ENCODE measurements around the gene XRCC1.

Gene XRCC1

GRCh38 chr19:43597876-43598275 is 22.5 kb upstream of the XRCC1 start:
- H3K27me3 ChIP-seq = no peaks in the 10 kb centered on the region
- no peak for TF ChIP-seq CTCF (IDR thresholded peaks at IDR 0.05)
- no peak for DNase-seq
- no peak overlapping the region for H3K4me3 ChIP-seq
- H3K27ac ChIP-seq = no peak overlapping the region
- peaks cover 13 to 47% (median 39%) of the 10 kb centered on the region in 3 donors for H3K36me3 ChIP-seq
- intact Hi-C loops (cut with DNase I; ENCODE audit: low total_unique reads) = loop anchor here (5.0 kb wide), 1 partner anchor 71 kb away; the partner anchor contains the start of gene ETHE1
- peaks cover 0 to 47% (median 38%) of the 10 kb centered on the region in 4 donors for H3K4me1 ChIP-seq
- no peaks in the 10 kb centered on the region for H3K9me3 ChIP-seq

GRCh38 chr19:43596842-43597461 is 21.6 kb upstream of the XRCC1 start:
- TF ChIP-seq CTCF (IDR thresholded peaks at IDR 0.05) = no peak
- H3K27ac ChIP-seq = peak overlapping the region; percentile 93 to 96
- H3K36me3 ChIP-seq = peaks cover 22 to 56% (median 48%) of the 10 kb centered on the region in 3 donors
- peak overlapping the region; percentile 67 to 80 for H3K4me3 ChIP-seq
- no peak for DNase-seq
- intact Hi-C loops (cut with DNase I; ENCODE audit: low total_unique reads) = loop anchor here (1.0 to 5.0 kb wide), 2 partner anchors 22 to 70 kb away; partner anchors contain the start of genes ETHE1, PINLYP and XRCC1
- peaks cover 0 to 47% (median 38%) of the 10 kb centered on the region in 4 donors for H3K4me1 ChIP-seq
- no peaks in the 10 kb centered on the region for H3K27me3 ChIP-seq
- no peaks in the 10 kb centered on the region for H3K9me3 ChIP-seq

- intact Hi-C loops (cut with DNase I; ENCODE audit: low total_unique reads) = loop anchor here (1.0 to 5.0 kb wide), 2 partner anchors 21 to 69 kb away; partner anchors contain the start of genes ETHE1, PINLYP and XRCC1
- peak; percentile 100 for DNase-seq
- H3K9me3 ChIP-seq = no peaks in the 10 kb centered on the region
- peak within 1 kb of the TSS; percentile 67 to 80 for H3K4me3 ChIP-seq
- H3K4me1 ChIP-seq = peaks cover 0 to 47% (median 38%) of the 10 kb centered on the region in 4 donors
- peak within 1 kb of the TSS; percentile 93 to 96 for H3K27ac ChIP-seq
- peaks cover 24 to 64% (median 43%) of the 10 kb centered on the region in 3 donors for H3K36me3 ChIP-seq
- no peaks in the 10 kb centered on the region for H3K27me3 ChIP-seq
- TF ChIP-seq CTCF (IDR thresholded peaks at IDR 0.05) = peak in 1 of 2 experiments; percentile 30
Measured at GRCh38 chr19:43595999-43596841, 20.9 kb upstream of the XRCC1 start, which contains the start of the genes IRGQ and ZNF576. Gene IRGQ (minus strand): TSS chr19:43596134. CDS start chr19:43595338, 796 bp downstream. Gene ZNF576 (plus strand): TSS chr19:43596595. CDS start chr19:43597109, 514 bp downstream.

GRCh38 chr19:43595605-43595998 is 20.3 kb upstream of the XRCC1 start:
- intact Hi-C loops (cut with DNase I; ENCODE audit: low total_unique reads) = loop anchor here (5.0 kb wide), 1 partner anchor 68 kb away; the partner anchor contains the start of gene ETHE1
- no peak for DNase-seq

More at GRCh38 chr19:43595605-43595998, 20.3 kb upstream of the XRCC1 start:
- peaks cover 0 to 47% (median 38%) of the 10 kb centered on the region in 4 donors for H3K4me1 ChIP-seq
- no peaks in the 10 kb centered on the region for H3K9me3 ChIP-seq
- peaks cover 24 to 66% (median 46%) of the 10 kb centered on the region in 3 donors for H3K36me3 ChIP-seq
- peak overlapping the region; percentile 67 to 80 for H3K4me3 ChIP-seq
- no peak for TF ChIP-seq CTCF (IDR thresholded peaks at IDR 0.05)
- H3K27ac ChIP-seq = peak overlapping the region; percentile 90 to 96
- no peaks in the 10 kb centered on the region for H3K27me3 ChIP-seq
